Keratinocyte (primary cell): ENCODE results near the gene ZPR1. TPM values are rescaled to one million over a fixed set of nuclear protein-coding genes. Genes with fewer than 3 reads are reported as not detected.

Experiments
- DNase-seq: peaks from one replicate; pipeline ENCODE4 v3.0.0-alpha.2; 2011; ENCODE audit warnings: low read depth, missing footprints, low spot score
- FAIRE-seq: peaks from 2 replicates; lab custom pipeline; 2011; peaks lifted over from hg19 to GRCh38; lab: Jason Lieb, UNC
- H2AFZ ChIP-seq: 2 replicates; pipeline ENCODE4 v1.6.0; 2012; ENCODE audit warnings: low read length, control low read depth, inconsistent platforms; ENCODE audit not compliant: control insufficient read depth
- H3K27ac ChIP-seq: 2 replicates; pipeline ENCODE4 v1.5.1; 2011; ENCODE audit warnings: low read length; ENCODE audit not compliant: control insufficient read depth, insufficient read depth
- H3K27me3 ChIP-seq: 3 replicates; pipeline ENCODE4 v1.6.0; 2011; ENCODE audit warnings: low read length; ENCODE audit not compliant: control insufficient read depth, insufficient read depth; ENCODE audit errors: extremely low read depth
- H3K36me3 ChIP-seq, 2 experiments: 2 replicates in 1 of 2; 3 replicates in 1 of 2; pipeline ENCODE4 v1.5.1; 2011; ENCODE audit warnings: low read length in 2 of 2, mild to moderate bottlenecking in 1 of 2; ENCODE audit not compliant: control insufficient read depth in 2 of 2, insufficient read depth in 2 of 2; ENCODE audit errors: extremely low read depth in 1 of 2
- H3K4me1 ChIP-seq: 3 replicates; pipeline ENCODE4 v1.5.1; 2011; ENCODE audit warnings: low read length; ENCODE audit not compliant: control insufficient read depth, insufficient read depth; ENCODE audit errors: extremely low read depth
- H3K4me2 ChIP-seq: 3 replicates; pipeline ENCODE4 v1.6.0; 2011; ENCODE audit warnings: low read depth, low read length; ENCODE audit not compliant: control insufficient read depth, insufficient read depth; ENCODE audit errors: extremely low read depth
- H3K4me3 ChIP-seq, 3 experiments: fragments of 200-600 bp in 1 of 3; sonication (generic) in 1 of 3; 2 replicates in 2 of 3; 3 replicates in 1 of 3; pipeline ENCODE4 v1.5.1; 2011 to 2016; ENCODE audit warnings: low read length in 3 of 3, mild to moderate bottlenecking in 3 of 3, control low read depth in 2 of 3, inconsistent platforms in 1 of 3, low read depth in 1 of 3, mixed read lengths in 1 of 3, mixed run types in 1 of 3, moderate library complexity in 1 of 3; ENCODE audit not compliant: control insufficient read depth in 2 of 3, insufficient read depth in 2 of 3; ENCODE audit errors: extremely low read depth in 1 of 3
- H3K79me2 ChIP-seq: 2 replicates; pipeline ENCODE4 v1.6.0; 2012; ENCODE audit warnings: low read length; ENCODE audit not compliant: control insufficient read depth, insufficient read depth
- H3K9ac ChIP-seq: 3 replicates; pipeline ENCODE4 v1.6.0; 2011; ENCODE audit warnings: low read length; ENCODE audit not compliant: control insufficient read depth, insufficient read depth; ENCODE audit errors: extremely low read depth
- H3K9me1 ChIP-seq: 3 replicates; pipeline ENCODE4 v1.6.0; 2011; ENCODE audit warnings: low read length; ENCODE audit not compliant: control insufficient read depth, insufficient read depth; ENCODE audit errors: extremely low read depth
- H3K9me3 ChIP-seq: 2 replicates; pipeline ENCODE4 v1.5.1; 2012; ENCODE audit warnings: low read depth, low read length; ENCODE audit not compliant: control insufficient read depth
- H4K20me1 ChIP-seq: 3 replicates; pipeline ENCODE4 v1.6.0; 2011; ENCODE audit warnings: low read length; ENCODE audit not compliant: control insufficient read depth, insufficient read depth; ENCODE audit errors: extremely low read depth
- CTCF ChIP-seq, 3 experiments: IDR thresholded peaks in 1 of 3; conservative IDR thresholded peaks in 1 of 3; optimal IDR thresholded peaks in 1 of 3; 2 replicates in 2 of 3; 3 replicates in 1 of 3; pipeline versions ENCODE3 to v1.5.1; 2011; ENCODE audit warnings: low read length in 3 of 3, mild to moderate bottlenecking in 3 of 3, moderate library complexity in 2 of 3, control low read depth in 1 of 3, inconsistent platforms in 1 of 3; ENCODE audit not compliant: insufficient read depth in 2 of 3; ENCODE audit errors: extremely low read depth in 1 of 3
- EZH2 ChIP-seq: IDR thresholded peaks from one replicate; pipeline ENCODE4 v1.6.1; 2012; ENCODE audit warnings: inconsistent platforms, mild to moderate bottlenecking, low read length, moderate library complexity
- dilution Hi-C: fragments of 300-500 bp; cut with MboI; formaldehyde crosslinking; loops from one replicate; pipeline ENCODE4 v1.7.0; 2020; ENCODE audit warnings: low sequenced_read_pairs; ENCODE audit not compliant: extremely low pct_ligation_motif_present
- polyA plus RNA-seq, 5 experiments: library from polyadenylated mRNA; depleted of rRNA in 3 of 5; stranded (reverse) in 3 of 5; stranded (forward) in 1 of 5; unstranded in 1 of 5; fragments of >200 nt; gene quantifications; 1 replicate in 1 of 5; 2 replicates in 3 of 5; 3 replicates in 1 of 5; pipeline versions ENCODE4 v1.2.1 to v1.2.3, GENCODE V29; 2011 to 2012; ENCODE audit warnings: missing spikeins in 2 of 5, low read depth in 1 of 5, low replicate concordance in 1 of 5

Gene ZPR1
- polyA plus RNA-seq, 1 donor (not counting 4 experiments of a cell fraction or from before 2014, with no cell fraction given), result 71.1 TPM

- H3K27ac ChIP-seq, result no peak overlapping the region
- DNase-seq (no peak), FAIRE-seq (no peak)
- H3K4me3 ChIP-seq, result no peak overlapping the region
- dilution Hi-C loops, result no loop called here
- H3K27me3 ChIP-seq, result peaks cover 38% of the 10 kb centered on the region
- H3K79me2 ChIP-seq, result no peaks in the 10 kb centered on the region
- no peaks in the 10 kb centered on the region for H3K4me1 ChIP-seq
- TF ChIP-seq EZH2 (no peak), CTCF (optimal IDR thresholded peaks at IDR 0.05 in 1 of 3, IDR thresholded peaks at IDR 0.05 in 1 of 3, conservative IDR thresholded peaks at IDR 0.05 in 1 of 3; ENCODE audit: extremely low read depth in 1 of 3, insufficient read depth in 2 of 3, low read length in 3 of 3) (no peak)
- H3K9ac ChIP-seq, result no peak overlapping the region
- no peaks in the 10 kb centered on the region for H4K20me1 ChIP-seq
- no peak overlapping the region for H2AFZ ChIP-seq
- no peaks in the 10 kb centered on the region for H3K9me1 ChIP-seq
- H3K36me3 ChIP-seq, result no peaks in the 10 kb centered on the region
- no peak overlapping the region for H3K4me2 ChIP-seq
- H3K9me3 ChIP-seq, result no peaks in the 10 kb centered on the region
Measured at GRCh38 chr11:116730241-116730561, 57.6 kb downstream of the ZPR1 start.

- Histone ChIP-seq H3K27ac (no peak overlapping the region), H3K79me2 (no peaks in the 10 kb centered on the region), H3K4me1 (no peaks in the 10 kb centered on the region), H3K9me1 (no peaks in the 10 kb centered on the region), H4K20me1 (no peaks in the 10 kb centered on the region), H3K4me2 (no peak overlapping the region), H3K27me3 (peaks cover 38% of the 10 kb centered on the region), H3K4me3 (no peak overlapping the region), H3K9ac (no peak overlapping the region), H3K36me3 (no peaks in the 10 kb centered on the region), H2AFZ (no peak overlapping the region), H3K9me3 (no peaks in the 10 kb centered on the region)
- FAIRE-seq, result no peak
- TF ChIP-seq CTCF (optimal IDR thresholded peaks at IDR 0.05 in 1 of 3, IDR thresholded peaks at IDR 0.05 in 1 of 3, conservative IDR thresholded peaks at IDR 0.05 in 1 of 3; ENCODE audit: extremely low read depth in 1 of 3, insufficient read depth in 2 of 3, low read length in 3 of 3) (no peak), EZH2 (no peak)
- dilution Hi-C loops, result no loop called here
- no peak for DNase-seq
Measured at GRCh38 chr11:116729501-116730240, 58.2 kb downstream of the ZPR1 start.
